Loucy (cell line): ENCODE results near the gene RNF13.

Experiments
- H2AFZ ChIP-seq: fragments of 200-600 bp; sonication (generic); 2 replicates; pipeline ENCODE4 v1.6.0; 2016; ENCODE audit warnings: antibody characterized with exemption, mild to moderate bottlenecking, low read length, moderate library complexity
- H3F3A ChIP-seq: fragments of 200-600 bp; 2 replicates; pipeline ENCODE4 v1.6.0; 2016; ENCODE audit warnings: antibody characterized with exemption, low read depth, mild to moderate bottlenecking
- H3K27me3 ChIP-seq: fragments of 200-600 bp; sonication (generic); 2 replicates; pipeline ENCODE4 v1.6.1; 2014; ENCODE audit warnings: low read length, mild to moderate bottlenecking; ENCODE audit not compliant: insufficient read depth, poor library complexity, severe bottlenecking
- H3K36me3 ChIP-seq: fragments of 200-600 bp; sonication (generic); 2 replicates; pipeline ENCODE4 v1.6.1; 2016; ENCODE audit warnings: low read length; ENCODE audit not compliant: insufficient read depth
- H3K4me1 ChIP-seq: fragments of 200-600 bp; sonication (generic); 2 replicates; pipeline ENCODE4 v1.5.1; 2014; ENCODE audit warnings: low read length, mild to moderate bottlenecking; ENCODE audit not compliant: insufficient read depth, poor library complexity, severe bottlenecking
- H3K4me2 ChIP-seq: fragments of 200-600 bp; sonication (generic); 2 replicates; pipeline ENCODE4 v1.6.0; 2014; ENCODE audit warnings: antibody characterized with exemption, low read length, low read depth, mild to moderate bottlenecking; ENCODE audit not compliant: poor library complexity, severe bottlenecking
- H3K4me3 ChIP-seq: fragments of 200-600 bp; sonication (generic); 2 replicates; pipeline ENCODE4 v1.5.1; 2014; ENCODE audit warnings: low read length, mild to moderate bottlenecking, mixed read lengths; ENCODE audit not compliant: poor library complexity, severe bottlenecking
- H3K79me2 ChIP-seq: fragments of 200-600 bp; sonication (generic); 2 replicates; pipeline ENCODE4 v1.6.1; 2014; ENCODE audit warnings: low read length; ENCODE audit not compliant: insufficient read depth
- H3K9ac ChIP-seq: fragments of 200-600 bp; sonication (generic); 2 replicates; pipeline ENCODE4 v1.6.0; 2014; ENCODE audit warnings: mild to moderate bottlenecking, low read depth, low read length, moderate library complexity; ENCODE audit not compliant: poor library complexity, severe bottlenecking
- H3K9me2 ChIP-seq: fragments of 200-600 bp; sonication (generic); replicated peaks from 2 replicates; pipeline ENCODE4 v1.6.1; 2016; ENCODE audit warnings: low read depth, low read length, mixed read lengths
- H3K9me3 ChIP-seq: fragments of 200-600 bp; sonication (generic); 2 replicates; pipeline ENCODE4 v1.6.1; 2014; ENCODE audit warnings: mild to moderate bottlenecking, antibody characterized with exemption, low read length, low read depth; ENCODE audit not compliant: insufficient read depth
- H4K20me1 ChIP-seq: fragments of 200-600 bp; sonication (generic); 2 replicates; pipeline ENCODE4 v1.6.0; 2014; ENCODE audit warnings: antibody characterized with exemption, low read length, mild to moderate bottlenecking; ENCODE audit not compliant: insufficient read depth, poor library complexity, severe bottlenecking
- CTCF ChIP-seq: fragments of 200-600 bp; sonication (generic); conservative IDR thresholded peaks from 2 replicates; pipeline ENCODE4 v1.5.1; 2014; ENCODE audit warnings: mild to moderate bottlenecking, antibody characterized with exemption, low read length
- EZH2phosphoT487 ChIP-seq: fragments of 200-600 bp; IDR thresholded peaks from 2 replicates; pipeline ENCODE4 v1.6.1; 2018; ENCODE audit warnings: antibody characterized with exemption, mild to moderate bottlenecking, moderate library complexity, borderline replicate concordance

RNF13 gene

GRCh38 chr3:149801639-149802038 is 11.4 kb upstream of the RNF13 start:
- Histone ChIP-seq H3F3A (no peaks in the 10 kb centered on the region), H3K9me2 (no peaks in the 10 kb centered on the region), H3K9me3 (no peaks in the 10 kb centered on the region), H3K9ac (no peak overlapping the region), H3K79me2 (no peaks in the 10 kb centered on the region), H3K4me3 (no peak overlapping the region), H3K4me1 (no peaks in the 10 kb centered on the region), H3K27me3 (no peaks in the 10 kb centered on the region), H3K36me3 (no peaks in the 10 kb centered on the region), H2AFZ (no peak overlapping the region), H3K4me2 (no peak overlapping the region), H4K20me1 (no peaks in the 10 kb centered on the region)
- TF ChIP-seq CTCF (no peak), EZH2phosphoT487 (no peak)

GRCh38 chr3:149806171-149806778 is 6.7 kb upstream of the RNF13 start:
- H4K20me1 ChIP-seq = no peaks in the 10 kb centered on the region
- no peak overlapping the region for H3K4me2 ChIP-seq
- TF ChIP-seq EZH2phosphoT487 = no peak
- TF ChIP-seq CTCF = no peak
- H3K9ac ChIP-seq = no peak overlapping the region
- no peaks in the 10 kb centered on the region for H3K9me2 ChIP-seq
- H3K27me3 ChIP-seq = no peaks in the 10 kb centered on the region
- H3K36me3 ChIP-seq = no peaks in the 10 kb centered on the region
- no peak overlapping the region for H3K4me3 ChIP-seq
- no peak overlapping the region for H2AFZ ChIP-seq
- H3K4me1 ChIP-seq = no peaks in the 10 kb centered on the region
- H3K9me3 ChIP-seq = no peaks in the 10 kb centered on the region
- no peaks in the 10 kb centered on the region for H3F3A ChIP-seq
- H3K79me2 ChIP-seq = no peaks in the 10 kb centered on the region

- Histone ChIP-seq H3K4me2 (no peak overlapping the region), H3K4me3 (no peak overlapping the region), H3K9me2 (no peaks in the 10 kb centered on the region), H2AFZ (peak overlapping the region; percentile 53), H4K20me1 (no peaks in the 10 kb centered on the region), H3K27me3 (no peaks in the 10 kb centered on the region), H3K36me3 (no peaks in the 10 kb centered on the region), H3K4me1 (peaks cover 5% of the 10 kb centered on the region), H3K9me3 (no peaks in the 10 kb centered on the region), H3K9ac (no peak overlapping the region), H3F3A (0 out of 2 replicates have a peak, but pooled peaks cover 1% of the 10 kb centered on the region), H3K79me2 (no peaks in the 10 kb centered on the region)
- TF ChIP-seq CTCF = peak; percentile 75
- TF ChIP-seq EZH2phosphoT487 = no peak
These were observed 4.7 kb upstream of the RNF13 start for GRCh38 chr3:149808209-149808829.
